KOPT-K1 (cell line): Measurements from ENCODE around the gene MRPL50.

ENCODE experiments used
- H3K27ac ChIP-seq: fragments of 200-600 bp; sonication (generic); 2 replicates; pipeline ENCODE4 v1.5.1; 2016; ENCODE audit warnings: antibody characterized with exemption, mild to moderate bottlenecking, low read depth, low read length; ENCODE audit not compliant: poor library complexity, severe bottlenecking
- H3K36me3 ChIP-seq: fragments of 200-600 bp; sonication (generic); 2 replicates; pipeline ENCODE4 v1.5.1; 2017; ENCODE audit warnings: antibody characterized with exemption, mild to moderate bottlenecking, low read length, moderate library complexity; ENCODE audit not compliant: insufficient read depth
- H3K9me3 ChIP-seq: fragments of 200-600 bp; sonication (generic); 2 replicates; pipeline ENCODE4 v1.5.1; 2017; ENCODE audit warnings: antibody characterized with exemption, low read length, mild to moderate bottlenecking; ENCODE audit not compliant: insufficient read depth, poor library complexity, severe bottlenecking

The MRPL50 gene

DNA sequence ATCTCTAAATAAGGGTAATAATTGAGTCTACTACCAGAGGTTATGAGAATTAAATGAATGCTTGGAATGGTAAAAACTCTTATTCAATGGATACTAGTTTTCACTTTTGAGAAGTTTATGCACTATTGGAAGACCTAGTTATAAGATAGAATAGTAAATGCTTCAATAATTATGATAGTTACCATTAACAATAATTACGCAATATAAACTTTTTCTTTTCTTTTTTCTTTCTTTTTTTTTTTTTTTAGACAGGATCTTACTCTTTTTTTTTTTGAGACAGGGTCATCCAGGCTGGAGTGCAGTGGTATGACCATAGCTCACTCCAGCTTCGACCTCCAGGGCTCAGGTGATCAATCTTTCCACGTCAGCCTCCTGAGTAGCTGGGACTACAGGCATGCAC, 30.5 kb upstream of the MRPL50 start:
- Histone ChIP-seq H3K9me3 (no peaks in the 10 kb centered on the region), H3K36me3 (no peaks in the 10 kb centered on the region), H3K27ac (no peak overlapping the region)

DNA sequence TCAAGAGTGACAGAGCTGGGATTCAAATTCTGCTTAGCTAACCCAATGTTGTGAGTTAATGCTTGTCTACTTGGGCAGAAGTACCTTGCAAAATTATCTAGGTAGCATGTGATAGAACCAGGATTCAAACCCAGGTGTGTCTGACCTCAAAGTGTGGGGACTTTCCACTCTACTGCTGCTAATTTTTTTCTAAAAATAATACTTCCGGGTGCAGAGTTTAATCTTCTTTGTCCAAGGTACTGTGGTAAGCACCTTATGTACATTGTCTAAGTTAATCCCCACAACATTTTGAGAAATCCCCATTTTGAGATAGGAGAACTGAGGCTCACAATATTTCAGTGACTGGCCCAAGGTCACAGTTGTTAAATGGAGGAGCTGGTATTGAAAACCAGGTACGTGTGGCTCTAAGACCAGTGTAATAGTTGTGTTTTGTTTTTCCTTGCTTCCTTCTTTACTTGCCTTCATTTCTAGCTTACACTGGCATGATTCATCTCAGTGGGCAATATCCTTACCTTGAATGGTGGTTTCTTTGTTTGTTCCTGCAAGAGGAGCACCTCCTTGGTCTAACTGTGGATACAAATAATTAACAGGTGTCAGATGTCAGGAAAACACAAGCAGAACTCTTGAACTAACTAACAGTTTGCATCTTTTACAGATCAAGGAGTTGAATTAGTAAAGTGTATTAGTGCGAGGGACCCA, 29.7 kb upstream of the MRPL50 start:
- Histone ChIP-seq H3K36me3 (no peaks in the 10 kb centered on the region), H3K9me3 (no peaks in the 10 kb centered on the region), H3K27ac (no peak overlapping the region)

DNA sequence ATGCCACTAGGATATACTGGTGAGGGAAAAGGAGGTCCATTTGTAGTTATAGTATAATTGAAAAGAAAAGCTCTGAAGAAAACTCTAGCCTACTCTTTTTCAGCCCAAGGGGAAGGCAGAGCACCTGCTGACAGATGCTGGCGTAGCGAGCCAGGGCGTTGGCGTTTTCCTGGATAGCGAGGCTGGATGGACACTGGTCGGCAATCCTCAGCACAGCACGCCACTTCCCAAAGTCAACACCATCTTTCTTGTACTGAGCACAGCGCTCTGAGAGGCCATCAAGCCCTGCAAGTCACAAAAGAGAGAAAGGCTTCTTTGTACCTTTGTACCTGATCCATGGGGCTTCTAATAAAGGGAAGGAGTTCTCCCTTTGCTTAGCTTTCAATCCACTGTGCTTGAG, 28.9 kb upstream of the MRPL50 start:
- no peaks in the 10 kb centered on the region for H3K9me3 ChIP-seq
- H3K27ac ChIP-seq = no peak overlapping the region

DNA sequence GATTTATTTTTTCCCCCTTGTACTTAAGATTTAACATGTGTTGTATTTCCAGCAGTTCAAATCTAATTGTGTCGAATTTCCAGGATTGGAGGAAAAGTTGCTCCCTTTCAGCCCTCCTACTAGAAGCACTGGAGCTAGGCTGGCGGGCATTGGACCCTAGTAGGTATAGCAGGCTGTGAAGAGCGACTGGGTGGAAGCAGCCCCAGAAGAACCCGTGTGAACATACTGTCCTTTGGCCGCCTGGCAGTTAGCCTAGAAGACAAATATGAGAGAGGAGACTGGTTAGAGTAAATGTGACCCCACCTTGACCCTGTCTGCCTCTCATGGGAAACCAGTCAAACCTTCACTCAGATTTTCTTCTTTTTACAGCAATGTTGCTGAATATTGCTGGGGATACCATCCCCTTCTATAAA, 23.2 kb upstream of the MRPL50 start:
- Histone ChIP-seq H3K9me3 (no peaks in the 10 kb centered on the region), H3K36me3 (no peaks in the 10 kb centered on the region), H3K27ac (no peak overlapping the region)

More for the DNA sequence above, 28.9 kb upstream of the MRPL50 start:
- H3K36me3 ChIP-seq = no peaks in the 10 kb centered on the region

DNA sequence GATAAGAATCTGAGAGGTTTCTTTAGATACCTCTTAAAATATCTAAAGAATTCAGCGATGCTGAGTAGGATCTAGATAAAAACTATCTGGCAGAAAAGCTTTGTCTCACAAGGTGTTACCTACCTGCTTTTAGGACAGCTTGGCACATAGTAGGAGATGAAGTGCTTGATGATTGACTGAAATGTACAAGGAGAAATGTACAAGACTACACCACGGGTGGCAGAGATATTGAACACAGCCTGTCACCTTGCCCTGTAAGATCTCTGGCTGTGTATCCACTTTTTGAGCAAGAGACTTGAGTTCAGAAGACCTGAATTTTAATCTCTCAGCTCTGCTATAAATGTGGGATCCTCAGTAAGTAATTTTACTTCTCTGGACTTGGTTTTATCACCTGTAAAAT, 21.4 kb upstream of the MRPL50 start:
- H3K36me3 ChIP-seq = no peaks in the 10 kb centered on the region
- H3K27ac ChIP-seq = no peak overlapping the region
- H3K9me3 ChIP-seq = no peaks in the 10 kb centered on the region

DNA sequence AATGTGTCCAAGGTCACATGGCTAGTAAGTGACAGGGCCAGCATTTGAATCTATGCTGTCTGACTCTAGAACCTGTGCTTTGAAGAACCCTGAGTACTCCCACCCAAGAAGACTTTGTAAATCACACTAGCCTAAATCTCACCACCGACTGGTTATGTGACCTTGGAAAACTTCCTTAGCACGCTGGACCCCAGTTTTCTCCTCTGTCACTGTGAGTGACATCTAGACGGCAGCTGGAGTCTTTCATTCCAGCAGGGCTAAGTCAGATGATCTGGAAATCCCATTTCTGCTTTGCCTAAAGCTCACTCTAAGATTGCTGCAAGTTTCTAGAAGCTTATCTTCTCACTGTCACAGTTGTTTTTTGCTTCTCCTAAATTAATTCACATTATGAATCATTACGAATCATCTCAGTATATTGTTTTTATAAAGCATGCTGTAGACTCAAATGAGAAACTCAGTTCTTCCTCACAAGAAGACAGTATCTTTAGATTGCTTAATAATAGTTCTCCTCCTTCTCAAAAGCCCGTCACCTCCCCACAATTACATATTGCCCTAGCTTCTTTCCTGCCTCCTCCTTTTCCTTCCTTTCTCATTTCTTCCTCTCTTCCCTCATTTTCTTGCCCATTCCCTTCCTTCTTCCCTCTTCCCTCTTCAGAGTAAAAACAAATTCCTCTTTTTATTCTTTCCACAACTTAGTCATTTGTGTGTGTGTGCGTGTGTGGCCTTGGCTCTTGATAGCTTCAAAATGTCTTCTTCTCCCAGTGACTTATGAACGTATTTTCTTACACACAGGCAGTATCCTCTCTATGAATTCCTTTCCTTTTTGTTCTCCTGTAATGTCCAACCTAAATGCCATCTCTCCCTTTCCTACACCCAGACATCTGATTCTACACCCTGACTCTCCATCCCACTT, 20.4 kb upstream of the MRPL50 start:
- Histone ChIP-seq H3K9me3 (peaks cover 1% of the 10 kb centered on the region), H3K36me3 (no peaks in the 10 kb centered on the region), H3K27ac (no peak overlapping the region)

DNA sequence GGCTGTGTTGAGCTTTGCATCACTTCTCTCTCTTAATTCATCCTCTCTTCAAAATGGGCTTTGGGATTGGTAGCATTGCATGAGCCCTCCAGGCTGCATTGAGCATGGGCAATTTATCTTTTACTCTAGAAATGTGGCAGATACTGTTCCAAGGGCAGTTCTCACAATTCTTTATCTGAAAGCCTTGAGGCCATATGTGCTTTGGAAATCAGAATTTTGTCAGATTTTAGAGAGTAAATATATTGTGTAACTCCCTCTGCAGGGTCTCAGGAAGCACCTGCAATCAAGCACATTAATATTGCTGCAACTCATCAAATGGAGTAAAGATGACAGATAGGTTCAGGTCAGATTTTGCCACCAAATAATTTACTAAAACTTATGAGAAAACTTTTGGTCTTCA, 19.6 kb upstream of the MRPL50 start:
- Histone ChIP-seq H3K9me3 (peaks cover 9% of the 10 kb centered on the region), H3K27ac (no peak overlapping the region), H3K36me3 (no peaks in the 10 kb centered on the region)

DNA sequence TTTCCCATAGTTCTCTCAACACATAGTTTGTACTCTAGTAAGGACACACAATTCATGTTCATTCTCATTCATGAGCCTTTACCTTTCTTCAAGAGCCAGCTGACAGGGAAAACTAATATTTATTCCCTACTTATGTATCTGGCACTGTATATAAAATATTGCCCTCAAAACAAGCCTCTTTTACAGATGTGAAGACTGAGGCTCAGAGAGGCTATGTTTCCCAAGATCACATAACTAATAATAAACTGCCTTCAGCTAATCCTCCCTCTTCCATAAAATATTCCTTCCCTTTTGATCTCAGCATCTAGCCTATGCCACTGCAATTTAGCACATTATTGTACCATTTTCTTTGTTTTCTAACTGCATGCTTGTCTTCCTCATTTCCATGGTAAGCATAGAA, 19.0 kb upstream of the MRPL50 start:
- Histone ChIP-seq H3K27ac (no peak overlapping the region), H3K9me3 (peaks cover 13% of the 10 kb centered on the region), H3K36me3 (no peaks in the 10 kb centered on the region)

DNA sequence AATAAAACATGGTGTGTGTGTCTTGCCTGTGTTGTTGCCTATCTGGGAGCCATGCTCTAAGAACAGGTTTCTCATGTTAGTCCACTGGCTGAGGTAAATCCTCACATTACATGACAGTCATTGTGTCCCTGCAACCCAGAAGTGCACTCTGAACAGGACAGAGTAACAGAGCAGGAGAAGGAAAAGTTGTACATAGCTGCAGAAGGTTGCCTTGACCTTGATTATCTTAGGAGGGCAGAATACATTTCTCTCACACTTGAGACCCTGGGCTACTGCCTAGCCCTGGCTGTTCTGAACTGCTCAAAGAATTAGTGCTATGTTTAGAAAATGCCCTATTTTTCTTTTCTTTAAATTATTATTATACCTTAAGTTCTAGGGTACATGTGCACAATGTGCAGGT, 17.2 kb upstream of the MRPL50 start:
- Histone ChIP-seq H3K27ac (no peak overlapping the region), H3K9me3 (peaks cover 24% of the 10 kb centered on the region), H3K36me3 (no peaks in the 10 kb centered on the region)

DNA sequence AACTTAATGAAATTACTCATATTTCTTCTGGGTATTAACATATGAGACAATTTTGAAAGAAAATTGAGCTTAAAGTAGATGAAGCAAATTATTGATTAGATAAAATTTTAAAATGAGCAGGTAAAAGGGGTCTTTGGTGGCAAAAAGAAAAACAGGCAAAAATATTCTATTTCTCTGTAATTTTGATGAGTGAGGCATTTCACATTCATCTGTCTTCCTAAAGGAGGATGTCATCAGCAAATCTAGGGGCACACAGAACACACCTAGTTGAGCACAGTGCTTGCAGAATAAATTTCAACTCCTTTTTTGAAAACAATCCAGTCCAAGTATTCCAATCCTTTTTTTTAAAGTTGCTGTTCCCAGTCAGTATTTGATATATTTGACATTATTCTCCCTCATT, 16.4 kb upstream of the MRPL50 start:
- peaks cover 31% of the 10 kb centered on the region for H3K9me3 ChIP-seq
- no peak overlapping the region for H3K27ac ChIP-seq

DNA sequence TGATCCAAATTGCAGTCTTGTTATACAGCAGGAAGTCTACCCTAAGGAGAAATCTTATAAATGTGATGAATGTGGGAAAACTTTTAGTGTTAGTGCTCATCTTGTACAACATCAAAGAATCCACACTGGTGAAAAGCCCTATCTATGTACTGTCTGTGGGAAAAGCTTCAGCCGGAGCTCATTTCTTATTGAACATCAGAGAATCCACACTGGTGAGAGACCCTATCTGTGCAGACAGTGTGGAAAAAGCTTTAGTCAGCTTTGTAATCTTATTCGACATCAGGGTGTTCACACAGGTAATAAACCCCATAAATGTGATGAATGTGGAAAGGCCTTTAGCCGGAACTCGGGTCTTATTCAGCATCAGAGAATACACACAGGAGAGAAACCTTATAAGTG, 10.7 kb upstream of the MRPL50 start:
- Histone ChIP-seq H3K9me3 (peaks cover 89% of the 10 kb centered on the region), H3K27ac (no peak overlapping the region), H3K36me3 (peaks cover 59% of the 10 kb centered on the region)

More for the DNA sequence above, 16.4 kb upstream of the MRPL50 start:
- H3K36me3 ChIP-seq = peaks cover 2% of the 10 kb centered on the region; the same call in 1 of the 2 replicates

DNA sequence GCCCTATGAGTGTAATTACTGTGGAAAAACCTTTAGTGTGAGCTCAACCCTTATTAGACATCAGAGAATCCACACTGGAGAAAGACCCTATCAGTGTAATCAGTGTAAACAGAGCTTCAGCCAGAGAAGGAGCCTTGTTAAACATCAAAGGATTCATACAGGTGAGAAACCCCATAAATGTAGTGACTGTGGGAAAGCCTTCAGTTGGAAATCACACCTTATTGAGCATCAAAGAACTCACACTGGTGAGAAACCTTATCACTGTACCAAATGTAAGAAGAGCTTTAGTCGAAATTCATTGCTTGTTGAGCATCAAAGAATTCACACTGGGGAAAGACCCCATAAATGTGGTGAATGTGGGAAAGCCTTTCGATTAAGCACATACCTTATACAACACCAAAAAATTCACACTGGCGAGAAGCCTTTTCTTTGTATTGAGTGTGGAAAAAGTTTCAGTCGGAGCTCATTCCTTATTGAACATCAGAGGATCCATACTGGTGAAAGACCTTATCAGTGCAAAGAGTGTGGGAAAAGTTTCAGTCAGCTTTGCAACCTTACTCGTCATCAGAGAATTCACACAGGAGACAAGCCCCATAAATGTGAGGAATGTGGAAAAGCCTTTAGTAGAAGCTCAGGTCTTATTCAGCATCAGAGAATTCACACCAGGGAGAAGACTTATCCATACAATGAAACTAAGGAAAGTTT, 10.1 kb upstream of the MRPL50 start:
- H3K27ac ChIP-seq = no peak overlapping the region
- H3K9me3 ChIP-seq = peaks cover 91% of the 10 kb centered on the region
- peaks cover 65% of the 10 kb centered on the region for H3K36me3 ChIP-seq

DNA sequence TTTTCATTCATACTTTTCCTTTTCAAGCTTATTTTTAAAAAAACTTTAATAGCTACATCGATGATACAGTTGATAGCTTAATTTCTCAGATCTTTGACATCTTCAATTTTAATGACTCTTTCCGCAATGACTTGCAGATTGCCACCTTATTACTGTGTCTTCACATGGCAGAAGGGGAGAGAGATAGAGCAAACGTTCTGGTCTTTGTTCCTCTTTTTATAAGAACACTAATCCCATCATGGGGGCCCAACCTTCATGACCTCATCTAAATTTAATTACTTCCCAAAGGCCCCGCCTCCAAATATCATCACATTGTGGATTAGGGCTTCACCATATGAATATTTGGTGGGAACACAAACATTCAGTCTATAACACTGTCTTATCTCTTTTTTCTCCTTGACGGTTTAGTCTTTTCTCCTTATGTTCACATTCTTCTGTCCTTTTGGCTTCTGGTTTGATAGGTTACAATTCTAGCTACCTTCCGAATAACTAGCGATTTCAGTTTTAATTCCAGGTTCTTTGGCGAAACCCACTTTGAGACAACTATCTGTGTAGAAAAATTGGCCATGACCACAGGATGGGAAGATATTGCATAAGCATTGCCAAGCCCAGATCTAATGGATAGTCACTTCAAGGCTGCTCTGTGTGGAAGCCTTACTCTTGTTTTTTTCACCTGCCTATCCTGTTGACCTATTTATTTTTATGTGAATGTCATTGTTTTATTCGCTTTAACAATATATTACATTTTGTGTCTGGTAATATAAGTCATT, 5.3 kb upstream of the MRPL50 start:
- Histone ChIP-seq H3K9me3 (peaks cover 64% of the 10 kb centered on the region), H3K27ac (no peak overlapping the region), H3K36me3 (peaks cover 88% of the 10 kb centered on the region)

DNA sequence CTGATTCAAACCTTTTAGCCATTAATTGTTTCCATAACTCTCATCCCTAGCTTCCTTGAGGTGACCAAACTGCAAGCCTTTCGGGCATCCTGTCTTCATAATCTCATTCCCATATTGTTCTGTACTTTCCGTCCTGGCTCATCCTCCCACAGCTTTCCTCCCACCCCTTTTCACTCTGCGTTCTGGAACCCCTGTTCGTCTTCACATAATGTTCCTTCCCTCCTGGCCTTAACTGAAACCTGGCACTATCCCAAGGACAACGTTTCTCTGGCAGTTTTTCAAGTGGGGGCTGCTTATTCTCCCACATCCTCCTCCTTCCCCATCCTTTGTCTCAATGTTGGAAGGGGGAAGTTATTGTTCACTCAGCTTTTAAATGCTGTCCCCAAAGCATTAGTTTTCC, 1.7 kb upstream of the MRPL50 start:
- peaks cover 63% of the 10 kb centered on the region for H3K36me3 ChIP-seq
- H3K27ac ChIP-seq = no peak overlapping the region

DNA sequence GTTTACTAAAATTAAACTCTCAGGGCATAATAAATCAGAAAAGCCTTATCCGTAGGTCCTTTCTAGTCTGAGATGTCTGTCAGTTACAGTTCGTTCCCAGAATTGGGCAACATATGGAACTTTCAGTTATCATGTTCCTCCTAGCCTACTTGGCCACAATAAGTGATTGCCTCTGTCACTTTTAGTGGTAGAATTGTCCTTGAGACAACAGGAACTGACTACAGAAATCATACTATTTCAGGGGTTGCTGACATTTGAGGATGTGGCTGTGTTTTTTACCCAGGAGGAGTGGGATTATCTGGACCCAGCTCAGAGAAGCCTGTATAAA, 1.2 kb upstream of the MRPL50 start:
- peak overlapping the region; percentile 63 for H3K27ac ChIP-seq
- peaks cover 63% of the 10 kb centered on the region for H3K36me3 ChIP-seq
- peaks cover 34% of the 10 kb centered on the region for H3K9me3 ChIP-seq

More for the DNA sequence above, 1.7 kb upstream of the MRPL50 start:
- H3K9me3 ChIP-seq = peaks cover 34% of the 10 kb centered on the region
